HFFc6 (cell line): ENCODE measurements around the gene FGF9. TPM values are rescaled to one million over a fixed set of nuclear protein-coding genes. Genes with fewer than 3 reads are reported as not detected.

Experiments used
- DNase-seq: peaks from one replicate; pipeline ENCODE4 v3.0.0-alpha.2; 2018
- H3K27ac Mint-ChIP-seq: 2 replicates; pipeline ENCODE4 v1.8.0; 2020; ENCODE audit warnings: mild to moderate bottlenecking, mixed read lengths
- H3K27me3 Mint-ChIP-seq: 2 replicates; pipeline ENCODE4 v1.8.0; 2021; ENCODE audit warnings: mild to moderate bottlenecking, moderate library complexity, mixed read lengths; ENCODE audit not compliant: insufficient read depth
- H3K36me3 Mint-ChIP-seq: 2 replicates; pipeline ENCODE4 v1.8.0; 2021; ENCODE audit warnings: low read depth, mixed read lengths
- H3K4me1 Mint-ChIP-seq: 2 replicates; pipeline ENCODE4 v1.8.0; 2020; ENCODE audit warnings: low read depth, mixed read lengths
- H3K4me3 Mint-ChIP-seq: 2 replicates; pipeline ENCODE4 v1.8.0; 2020; ENCODE audit warnings: mild to moderate bottlenecking, moderate library complexity, mixed read lengths
- H3K9me3 Mint-ChIP-seq: 2 replicates; pipeline ENCODE4 v1.8.0; 2020; ENCODE audit warnings: mild to moderate bottlenecking, mixed read lengths
- total RNA-seq, 6 experiments: library from RNA; stranded (reverse); fragmentation: NEBNext Ultra II Directional; extraction: Animal tissue kit (Norgen Biotek cat#: 25700); gene quantifications; 2 replicates in 1 of 6; 3 replicates in 5 of 6; pipeline ENCODE4 v1.2.3, GENCODE V29; 2021
- TF ChIP-seq, protein P1 (sequence below): fragments of 200-600 bp; sonication (generic); IDR thresholded peaks from 2 replicates; pipeline ENCODE4 v1.5.0; 2021; ENCODE audit warnings: antibody characterized with exemption, mild to moderate bottlenecking

The FGF9 gene
- total RNA-seq, 6 experiments from 2014 or later, result not detected

DNA sequence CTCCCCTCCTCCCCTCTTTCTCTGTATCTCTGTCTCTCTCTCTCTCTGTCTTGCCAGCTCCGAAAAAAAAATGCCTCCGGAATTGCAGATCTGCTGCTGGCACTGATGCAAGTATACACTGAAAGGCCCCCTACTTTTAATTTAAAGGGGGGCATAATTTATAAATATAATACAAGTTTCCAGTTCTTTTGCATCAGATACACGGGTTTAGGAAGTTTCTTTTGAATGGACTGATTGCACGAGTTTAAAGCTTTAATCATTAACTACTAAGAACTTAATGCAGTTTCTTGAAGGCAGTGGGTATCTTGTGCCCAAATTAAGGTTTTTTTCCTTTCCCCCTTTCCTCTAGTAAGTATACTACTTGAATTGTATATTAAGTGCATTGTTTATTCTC, 1.4 kb downstream of the FGF9 start:
- no peaks in the 10 kb centered on the region for H3K36me3 Mint-ChIP-seq
- no peaks in the 10 kb centered on the region; the same call in 1 of the 2 replicates for H3K9me3 Mint-ChIP-seq
- H3K4me3 Mint-ChIP-seq, result no peak overlapping the region
- TF ChIP-seq, protein P1, sequence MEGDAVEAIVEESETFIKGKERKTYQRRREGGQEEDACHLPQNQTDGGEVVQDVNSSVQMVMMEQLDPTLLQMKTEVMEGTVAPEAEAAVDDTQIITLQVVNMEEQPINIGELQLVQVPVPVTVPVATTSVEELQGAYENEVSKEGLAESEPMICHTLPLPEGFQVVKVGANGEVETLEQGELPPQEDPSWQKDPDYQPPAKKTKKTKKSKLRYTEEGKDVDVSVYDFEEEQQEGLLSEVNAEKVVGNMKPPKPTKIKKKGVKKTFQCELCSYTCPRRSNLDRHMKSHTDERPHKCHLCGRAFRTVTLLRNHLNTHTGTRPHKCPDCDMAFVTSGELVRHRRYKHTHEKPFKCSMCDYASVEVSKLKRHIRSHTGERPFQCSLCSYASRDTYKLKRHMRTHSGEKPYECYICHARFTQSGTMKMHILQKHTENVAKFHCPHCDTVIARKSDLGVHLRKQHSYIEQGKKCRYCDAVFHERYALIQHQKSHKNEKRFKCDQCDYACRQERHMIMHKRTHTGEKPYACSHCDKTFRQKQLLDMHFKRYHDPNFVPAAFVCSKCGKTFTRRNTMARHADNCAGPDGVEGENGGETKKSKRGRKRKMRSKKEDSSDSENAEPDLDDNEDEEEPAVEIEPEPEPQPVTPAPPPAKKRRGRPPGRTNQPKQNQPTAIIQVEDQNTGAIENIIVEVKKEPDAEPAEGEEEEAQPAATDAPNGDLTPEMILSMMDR, result no peak
- peaks cover 54% of the 10 kb centered on the region for H3K27me3 Mint-ChIP-seq
- peaks cover 22% of the 10 kb centered on the region for H3K4me1 Mint-ChIP-seq
- DNase-seq, result no peak
- no peak overlapping the region for H3K27ac Mint-ChIP-seq

DNA sequence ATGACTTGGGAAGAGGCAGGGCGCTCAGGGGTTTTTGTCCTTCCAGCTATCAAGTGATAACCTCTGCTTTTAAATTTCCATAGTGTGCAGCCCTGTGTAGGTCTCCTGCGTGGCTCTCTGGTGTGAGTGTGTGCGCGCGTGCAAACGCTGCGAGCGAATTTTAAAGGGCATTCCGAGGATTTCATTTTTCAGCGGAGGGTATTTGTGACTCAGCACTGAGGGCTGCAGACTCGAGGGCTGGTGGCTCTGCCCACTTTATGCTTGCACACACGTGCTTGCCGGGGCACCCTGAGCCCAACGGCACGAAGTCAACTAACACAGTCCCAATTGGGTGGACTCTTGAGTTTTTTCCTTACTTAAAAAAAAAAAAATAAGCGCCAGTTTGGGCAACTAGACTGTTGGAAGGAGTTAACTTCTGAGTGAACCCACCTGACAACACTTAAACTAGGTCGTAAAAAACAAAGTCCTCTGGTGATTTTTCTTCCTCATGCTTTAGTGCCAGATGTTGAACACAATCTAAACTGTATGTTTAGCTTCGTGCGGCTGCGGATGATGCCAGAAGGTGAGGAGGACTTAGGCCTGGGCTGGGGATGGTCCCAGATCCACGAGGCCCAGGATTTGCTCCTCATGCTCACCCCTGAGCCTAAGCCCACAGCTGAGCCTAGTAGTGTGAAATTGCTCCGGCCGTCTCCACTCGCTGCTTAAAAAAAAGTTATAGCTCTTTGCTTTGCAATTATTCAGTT, 2.1 kb downstream of the FGF9 start:
- no peaks in the 10 kb centered on the region for H3K36me3 Mint-ChIP-seq
- H3K4me1 Mint-ChIP-seq, result peaks cover 22% of the 10 kb centered on the region
- TF ChIP-seq, protein P1, result no peak
- peak overlapping the region; percentile 45; the same call in 1 of the 2 replicates for H3K4me3 Mint-ChIP-seq
- DNase-seq, result no peak
- H3K9me3 Mint-ChIP-seq, result no peaks in the 10 kb centered on the region; the same call in 1 of the 2 replicates
- H3K27ac Mint-ChIP-seq, result no peak overlapping the region
- H3K27me3 Mint-ChIP-seq, result peaks cover 56% of the 10 kb centered on the region

DNA sequence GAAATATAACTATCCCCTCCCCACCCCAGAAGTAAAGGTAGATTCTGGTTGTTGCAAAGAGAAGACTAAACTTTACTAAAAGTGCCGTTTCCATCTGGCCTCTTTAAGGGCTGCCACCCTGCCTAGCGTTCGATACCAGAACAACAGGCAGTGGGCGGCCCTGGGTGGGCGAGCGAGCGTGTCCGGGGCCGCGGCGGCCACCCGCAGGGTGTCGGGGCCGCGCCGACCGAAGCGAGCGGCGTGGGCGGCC, 2.6 kb downstream of the FGF9 start:
- Mint-ChIP-seq H3K4me3 (peak overlapping the region; percentile 45; the same call in 1 of the 2 replicates), H3K27ac (no peak overlapping the region), H3K4me1 (peaks cover 22% of the 10 kb centered on the region), H3K27me3 (peaks cover 56% of the 10 kb centered on the region), H3K36me3 (no peaks in the 10 kb centered on the region), H3K9me3 (no peaks in the 10 kb centered on the region; the same call in 1 of the 2 replicates)
- DNase-seq, result no peak
- TF ChIP-seq, protein P1, result no peak

DNA sequence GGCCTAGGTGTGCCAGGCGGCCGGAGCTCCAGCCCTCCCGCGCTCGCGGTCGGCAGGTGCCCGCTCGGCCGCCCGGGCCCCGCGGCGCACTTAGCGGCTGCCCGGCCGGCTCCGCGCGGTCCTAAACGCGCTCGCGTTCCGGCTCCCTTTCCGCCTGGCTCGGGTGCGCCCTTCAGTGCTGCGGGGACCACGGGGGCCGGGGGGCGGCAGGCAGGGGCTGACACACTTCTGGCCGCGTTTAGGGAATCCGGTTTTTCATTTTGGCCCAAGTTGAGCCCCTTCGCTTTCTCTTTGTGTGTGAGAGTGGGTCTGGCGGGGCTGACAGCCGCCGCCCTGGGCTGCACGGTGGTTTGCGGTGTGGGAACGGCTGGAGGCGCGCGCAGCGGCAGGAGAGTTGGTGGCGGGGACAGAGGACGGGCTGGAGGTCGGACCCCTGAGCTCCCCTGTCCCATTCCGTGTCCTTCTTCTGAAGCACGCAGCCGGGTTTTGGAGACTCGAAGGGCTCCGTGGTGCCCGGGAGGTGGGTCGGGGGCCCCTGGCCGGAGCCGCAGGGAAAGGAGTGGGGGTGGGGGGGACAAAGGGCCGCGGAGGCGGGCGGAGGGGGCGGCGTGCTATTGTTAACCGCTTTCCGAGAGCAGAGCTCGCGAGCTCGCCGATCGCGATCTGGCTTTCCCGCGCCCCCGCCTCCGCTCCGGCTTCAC, 3.1 kb downstream of the FGF9 start:
- Mint-ChIP-seq H3K4me1 (peaks cover 22% of the 10 kb centered on the region), H3K27ac (no peak overlapping the region), H3K4me3 (peak overlapping the region; percentile 42; the same call in 1 of the 2 replicates), H3K36me3 (no peaks in the 10 kb centered on the region), H3K27me3 (peaks cover 51% of the 10 kb centered on the region), H3K9me3 (no peaks in the 10 kb centered on the region)
- no peak for DNase-seq
- TF ChIP-seq, protein P1, result no peak

DNA sequence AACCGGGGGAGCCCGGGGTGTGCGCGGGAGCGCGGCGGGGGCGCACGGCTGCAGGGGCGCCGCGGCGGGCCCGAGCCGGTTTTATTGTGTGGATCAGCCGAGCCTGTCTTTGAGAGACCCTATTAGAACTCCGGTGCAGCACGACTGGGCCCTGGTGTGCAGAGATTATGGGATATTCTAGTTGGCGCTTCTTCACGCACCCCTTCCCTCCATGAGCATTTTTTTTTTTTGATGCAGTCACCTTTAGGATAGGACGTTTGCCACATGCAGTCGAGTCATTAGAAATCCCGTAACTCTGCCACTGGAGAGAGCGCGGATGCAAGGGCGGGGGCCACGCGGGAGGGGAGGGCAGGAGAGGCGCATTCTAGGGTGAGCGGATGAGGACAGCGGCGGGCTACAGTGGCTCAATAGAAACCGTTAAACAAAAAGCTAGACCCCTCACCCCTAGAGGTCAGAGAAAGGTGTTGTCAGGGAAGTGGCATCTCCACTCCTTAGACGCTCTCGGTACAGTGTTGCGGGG, 3.7 kb downstream of the FGF9 start:
- TF ChIP-seq, protein P1, result no peak
- Mint-ChIP-seq H3K27me3 (peaks cover 47% of the 10 kb centered on the region), H3K4me1 (peaks cover 18% of the 10 kb centered on the region), H3K4me3 (no peak overlapping the region), H3K9me3 (no peaks in the 10 kb centered on the region), H3K27ac (no peak overlapping the region), H3K36me3 (no peaks in the 10 kb centered on the region)
- DNase-seq, result no peak
